Measurements from ENCODE around the gene ADAP1. TPM values are rescaled to one million over a fixed set of nuclear protein-coding genes. Genes with fewer than 3 reads are reported as not detected.

ADAP1 gene
- total RNA-seq, 1 experiment from 2014 or later, result 173 TPM

GRCh38 chr7:918118-918425 lies 36.4 kb downstream of the ADAP1 start:
- DNase-seq, result no peak
- Mint-ChIP-seq H3K27me3 (ENCODE audit: unreplicated experiment) (no peaks in the 10 kb centered on the region), H3K36me3 (ENCODE audit: insufficient read depth, unreplicated experiment) (peaks cover 84% of the 10 kb centered on the region), H3K4me1 (ENCODE audit: low read depth, unreplicated experiment) (peaks cover 68% of the 10 kb centered on the region), H3K9me3 (ENCODE audit: low read depth, unreplicated experiment) (no peaks in the 10 kb centered on the region), H3K4me3 (ENCODE audit: low read depth, unreplicated experiment) (no peak overlapping the region), H3K27ac (ENCODE audit: unreplicated experiment) (peak overlapping the region; percentile 69)
- BruUV-seq (replicated peaks), result no TSS peak
- CTCF ChIA-PET, result interaction anchor here (1.0 kb wide), 1 partner anchor 11 kb away, joined by 4 read pairs; no protein-coding TSS in a partner anchor
- intact Hi-C loops (cut with micrococcal nuclease; ENCODE audit: unreplicated experiment), result no loop called here
- no peak for TF ChIP-seq CTCF (IDR thresholded peaks at IDR 0.05; ENCODE audit: unreplicated experiment)

- no TSS peak for BruUV-seq (replicated peaks)
- no peak for DNase-seq
- no peak for TF ChIP-seq CTCF (IDR thresholded peaks at IDR 0.05; ENCODE audit: unreplicated experiment)
- CTCF ChIA-PET, result interaction anchor here (1.0 kb wide), 1 partner anchor 10 kb away, joined by 4 read pairs; no protein-coding TSS in a partner anchor
- no peaks in the 10 kb centered on the region for H3K9me3 Mint-ChIP-seq (ENCODE audit: low read depth, unreplicated experiment)
- H3K27ac Mint-ChIP-seq (ENCODE audit: unreplicated experiment), result peak overlapping the region; percentile 69
- peaks cover 69% of the 10 kb centered on the region for H3K4me1 Mint-ChIP-seq (ENCODE audit: low read depth, unreplicated experiment)
- no peak overlapping the region for H3K4me3 Mint-ChIP-seq (ENCODE audit: low read depth, unreplicated experiment)
- no peaks in the 10 kb centered on the region for H3K27me3 Mint-ChIP-seq (ENCODE audit: unreplicated experiment)
- intact Hi-C loops (cut with micrococcal nuclease; ENCODE audit: unreplicated experiment), result no loop called here
- H3K36me3 Mint-ChIP-seq (ENCODE audit: insufficient read depth, unreplicated experiment), result peaks cover 83% of the 10 kb centered on the region
These were observed 37.0 kb downstream of the ADAP1 start for GRCh38 chr7:917255-918117.

- intact Hi-C loops (cut with micrococcal nuclease; ENCODE audit: unreplicated experiment), result no loop called here
- H3K4me3 Mint-ChIP-seq (ENCODE audit: low read depth, unreplicated experiment), result peak overlapping the region; percentile 28
- H3K4me1 Mint-ChIP-seq (ENCODE audit: low read depth, unreplicated experiment), result peaks cover 67% of the 10 kb centered on the region
- no TSS peak for BruUV-seq (replicated peaks)
- H3K27me3 Mint-ChIP-seq (ENCODE audit: unreplicated experiment), result no peaks in the 10 kb centered on the region
- no peak for TF ChIP-seq CTCF (IDR thresholded peaks at IDR 0.05; ENCODE audit: unreplicated experiment)
- peak; percentile 65 for DNase-seq
- CTCF ChIA-PET, result no interaction called here
- H3K9me3 Mint-ChIP-seq (ENCODE audit: low read depth, unreplicated experiment), result no peaks in the 10 kb centered on the region
- peaks cover 84% of the 10 kb centered on the region for H3K36me3 Mint-ChIP-seq (ENCODE audit: insufficient read depth, unreplicated experiment)
- H3K27ac Mint-ChIP-seq (ENCODE audit: unreplicated experiment), result peak overlapping the region; percentile 27
These were observed 38.1 kb downstream of the ADAP1 start for GRCh38 chr7:916291-916941.

GRCh38 chr7:915291-916218 lies 38.9 kb downstream of the ADAP1 start:
- no peak for DNase-seq
- H3K4me3 Mint-ChIP-seq (ENCODE audit: low read depth, unreplicated experiment), result peak overlapping the region; percentile 28
- H3K9me3 Mint-ChIP-seq (ENCODE audit: low read depth, unreplicated experiment), result no peaks in the 10 kb centered on the region
- H3K27me3 Mint-ChIP-seq (ENCODE audit: unreplicated experiment), result no peaks in the 10 kb centered on the region
- TF ChIP-seq CTCF (IDR thresholded peaks at IDR 0.05; ENCODE audit: unreplicated experiment), result no peak
- H3K4me1 Mint-ChIP-seq (ENCODE audit: low read depth, unreplicated experiment), result peaks cover 59% of the 10 kb centered on the region
- intact Hi-C loops (cut with micrococcal nuclease; ENCODE audit: unreplicated experiment), result no loop called here
- no TSS peak for BruUV-seq (replicated peaks)
- CTCF ChIA-PET, result no interaction called here
- H3K27ac Mint-ChIP-seq (ENCODE audit: unreplicated experiment), result peak overlapping the region; percentile 27
- peaks cover 75% of the 10 kb centered on the region for H3K36me3 Mint-ChIP-seq (ENCODE audit: insufficient read depth, unreplicated experiment)

All from Calu3 (cell line).